Measurements from ENCODE around the gene SOX5. TPM values are rescaled to one million over a fixed set of nuclear protein-coding genes. Genes with fewer than 3 reads are reported as not detected.

SOX5 gene
- total and polyA plus RNA-seq, 2 of the 8 experiments (the other 6 are each of a cell fraction or from before 2014, with no cell fraction given) = 2.2 to 2.6 TPM

GRCh38 chr12:23552417-23552816 is 397.1 kb downstream of the SOX5 start:
- ChIA-PET CTCF (ENCODE audit: partially characterized antibody) (interaction anchor here (0.6 to 1.0 kb wide), 2 partner anchors 10 to 133 kb away, joined by 3 read pairs; no protein-coding TSS in a partner anchor), POLR2A (ENCODE audit: partially characterized antibody) (no interaction called here)
- no peak overlapping the region for H4K5ac ChIP-seq (ENCODE audit: insufficient read length, low read depth, low read length)
- H3K4me2 ChIP-seq (ENCODE audit: insufficient read depth in 1 of 2, low read depth in 2 of 2, low read length in 2 of 2) = no peak overlapping the region
- no peak for DNase-seq (ENCODE audit: low read depth in 1 of 2, low spot score in 2 of 2)
- H2BK15ac ChIP-seq (ENCODE audit: low read length) = no peak overlapping the region
- H4K91ac ChIP-seq (replicated peaks; ENCODE audit: insufficient read length, low read length) = no peak overlapping the region
- H3K79me2 ChIP-seq (ENCODE audit: control insufficient read depth in 1 of 2, insufficient read depth in 2 of 2, low read length in 2 of 2) = no peaks in the 10 kb centered on the region
- no peak overlapping the region for H2AFZ ChIP-seq (ENCODE audit: low read length)
- H3K18ac ChIP-seq (ENCODE audit: extremely low read depth, low read length) = no peak overlapping the region
- no peaks in the 10 kb centered on the region for H3K79me1 ChIP-seq (ENCODE audit: low read depth, low read length)
- no peak overlapping the region for H3K27ac ChIP-seq (ENCODE audit: low read depth, low read length)
- no peak overlapping the region for H2BK20ac ChIP-seq (ENCODE audit: low read length)
- H3K4ac ChIP-seq (replicated peaks; ENCODE audit: insufficient read length, low read depth, low read length) = no peak overlapping the region
- no peaks in the 10 kb centered on the region for H3K4me1 ChIP-seq (replicated peaks in 1 of 4; ENCODE audit: control insufficient read depth in 3 of 4, insufficient read depth in 4 of 4, low read length in 3 of 4)
- no peak overlapping the region for H2BK120ac ChIP-seq (replicated peaks; ENCODE audit: low read depth, low read length)
- H3K36me3 ChIP-seq (ENCODE audit: control insufficient read depth in 2 of 4, insufficient read depth in 4 of 4, low read length in 3 of 4) = no peaks in the 10 kb centered on the region
- H3K27me3 ChIP-seq (replicated peaks in 1 of 4; ENCODE audit: control insufficient read depth in 3 of 4, extremely low read depth in 1 of 4, insufficient read depth in 3 of 4, low read length in 3 of 4) = no peaks in the 10 kb centered on the region
- H4K20me1 ChIP-seq (replicated peaks in 1 of 2; ENCODE audit: control insufficient read depth in 1 of 2, insufficient read depth in 2 of 2, low read length in 2 of 2) = no peaks in the 10 kb centered on the region
- FAIRE-seq = no peak
- H3K23ac ChIP-seq (ENCODE audit: insufficient read length) = no peak overlapping the region
- H3K4me3 ChIP-seq (ENCODE audit: extremely low read depth in 1 of 4, insufficient read depth in 2 of 4, low read depth in 3 of 4, low read length in 4 of 4) = no peak overlapping the region
- no peak overlapping the region for H2BK5ac ChIP-seq (ENCODE audit: low read depth, low read length)
- H2BK12ac ChIP-seq (ENCODE audit: low read depth, low read length) = no peak overlapping the region
- no peaks in the 10 kb centered on the region for H3K23me2 ChIP-seq (ENCODE audit: low read depth, low read length)
- no peak overlapping the region for H3K14ac ChIP-seq (ENCODE audit: insufficient read length)
- no peak overlapping the region for H3K56ac ChIP-seq (replicated peaks; ENCODE audit: insufficient read length, low read depth, low read length)
- H3K9ac ChIP-seq (replicated peaks in 1 of 4; ENCODE audit: extremely low read depth in 1 of 4, low read depth in 3 of 4, low read length in 3 of 4) = no peak overlapping the region
- H3K9me3 ChIP-seq (ENCODE audit: insufficient read depth in 2 of 2, low read depth in 1 of 2, low read length in 1 of 2) = no peaks in the 10 kb centered on the region
- H4K8ac ChIP-seq (ENCODE audit: extremely low read depth, insufficient read depth, low read length) = no peak overlapping the region
- 100% methylated on average over 1 of the region's 1 CpG; no CpG with 5 or more reads in 1 of the 2 experiments for WGBS, 2 experiments (ENCODE audit: extremely low coverage in 1 of 2, insufficient coverage in 1 of 2, insufficient read length in 1 of 2, insufficient replicate concordance in 2 of 2, low coverage in 1 of 2, low lambda C conversion rate in 2 of 2, missing lambda C conversion rate in 1 of 2)
- no peak overlapping the region for H2AK5ac ChIP-seq (ENCODE audit: low read depth, low read length)
- no peak for TF ChIP-seq SP4 (IDR thresholded peaks at IDR 0.05; ENCODE audit: low read length)
- no peak for TF ChIP-seq YY1 (IDR thresholded peaks at IDR 0.05; ENCODE audit: low read depth, low read length)
- TF ChIP-seq SP1 (IDR thresholded peaks at IDR 0.05; ENCODE audit: low read depth, low read length) = no peak
- TF ChIP-seq, protein P1, sequence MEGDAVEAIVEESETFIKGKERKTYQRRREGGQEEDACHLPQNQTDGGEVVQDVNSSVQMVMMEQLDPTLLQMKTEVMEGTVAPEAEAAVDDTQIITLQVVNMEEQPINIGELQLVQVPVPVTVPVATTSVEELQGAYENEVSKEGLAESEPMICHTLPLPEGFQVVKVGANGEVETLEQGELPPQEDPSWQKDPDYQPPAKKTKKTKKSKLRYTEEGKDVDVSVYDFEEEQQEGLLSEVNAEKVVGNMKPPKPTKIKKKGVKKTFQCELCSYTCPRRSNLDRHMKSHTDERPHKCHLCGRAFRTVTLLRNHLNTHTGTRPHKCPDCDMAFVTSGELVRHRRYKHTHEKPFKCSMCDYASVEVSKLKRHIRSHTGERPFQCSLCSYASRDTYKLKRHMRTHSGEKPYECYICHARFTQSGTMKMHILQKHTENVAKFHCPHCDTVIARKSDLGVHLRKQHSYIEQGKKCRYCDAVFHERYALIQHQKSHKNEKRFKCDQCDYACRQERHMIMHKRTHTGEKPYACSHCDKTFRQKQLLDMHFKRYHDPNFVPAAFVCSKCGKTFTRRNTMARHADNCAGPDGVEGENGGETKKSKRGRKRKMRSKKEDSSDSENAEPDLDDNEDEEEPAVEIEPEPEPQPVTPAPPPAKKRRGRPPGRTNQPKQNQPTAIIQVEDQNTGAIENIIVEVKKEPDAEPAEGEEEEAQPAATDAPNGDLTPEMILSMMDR (IDR thresholded peaks at IDR 0.05; ENCODE audit: control extremely low read depth in 1 of 3, insufficient read depth in 1 of 3, low read depth in 1 of 3, low read length in 3 of 3) = no peak
- no peak for TF ChIP-seq FOSL1 (IDR thresholded peaks at IDR 0.05; ENCODE audit: insufficient read depth, low read depth, low read length)
- no peak for TF ChIP-seq CHD1 (IDR thresholded peaks at IDR 0.05; ENCODE audit: low read depth, low read length)
- TF ChIP-seq CBX8 (IDR thresholded peaks at IDR 0.05; ENCODE audit: borderline replicate concordance, low read depth, low read length) = no peak
- TF ChIP-seq, protein P2, sequence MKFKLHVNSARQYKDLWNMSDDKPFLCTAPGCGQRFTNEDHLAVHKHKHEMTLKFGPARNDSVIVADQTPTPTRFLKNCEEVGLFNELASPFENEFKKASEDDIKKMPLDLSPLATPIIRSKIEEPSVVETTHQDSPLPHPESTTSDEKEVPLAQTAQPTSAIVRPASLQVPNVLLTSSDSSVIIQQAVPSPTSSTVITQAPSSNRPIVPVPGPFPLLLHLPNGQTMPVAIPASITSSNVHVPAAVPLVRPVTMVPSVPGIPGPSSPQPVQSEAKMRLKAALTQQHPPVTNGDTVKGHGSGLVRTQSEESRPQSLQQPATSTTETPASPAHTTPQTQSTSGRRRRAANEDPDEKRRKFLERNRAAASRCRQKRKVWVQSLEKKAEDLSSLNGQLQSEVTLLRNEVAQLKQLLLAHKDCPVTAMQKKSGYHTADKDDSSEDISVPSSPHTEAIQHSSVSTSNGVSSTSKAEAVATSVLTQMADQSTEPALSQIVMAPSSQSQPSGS (IDR thresholded peaks at IDR 0.05; ENCODE audit: low read length) = no peak
- no peak for TF ChIP-seq BACH1 (IDR thresholded peaks at IDR 0.05; ENCODE audit: low read length)
